Measurements from ENCODE around the gene AGK.
A peak's percentile ranks its signal among the peaks of the same experiment; 100 is the strongest.

Gene AGK

GRCh38 chr7:141551094-141551781, at the start of gene AGK:
Gene AGK (plus strand): TSS chr7:141551410. CDS start chr7:141555467, 4,057 bp downstream.
- DNase-seq (ENCODE audit: low read depth in 2 of 2), result peak; percentile 66 to 72

GRCh38 chr7:141501451-141501850, 49.8 kb upstream of the AGK start:
- DNase-seq (ENCODE audit: low read depth in 2 of 2), result no peak

GRCh38 chr7:141511316-141511675, 39.9 kb upstream of the AGK start:
- DNase-seq (ENCODE audit: low read depth in 2 of 2), result no peak

GRCh38 chr7:141511676-141512396, 39.4 kb upstream of the AGK start:
- no peak for DNase-seq (ENCODE audit: low read depth in 2 of 2)

- DNase-seq (ENCODE audit: low read depth in 2 of 2), result no peak
These were observed 38.6 kb upstream of the AGK start for GRCh38 chr7:141512597-141512996.

GRCh38 chr7:141513720-141514119, 37.5 kb upstream of the AGK start:
- no peak for DNase-seq (ENCODE audit: low read depth in 2 of 2)

- DNase-seq (ENCODE audit: low read depth in 2 of 2), result no peak
These were observed 35.3 kb upstream of the AGK start for GRCh38 chr7:141515941-141516340.

GRCh38 chr7:141519623-141520022, 31.6 kb upstream of the AGK start:
- DNase-seq (ENCODE audit: low read depth in 2 of 2), result no peak

- no peak for DNase-seq (ENCODE audit: low read depth in 2 of 2)
These were observed 28.4 kb upstream of the AGK start for GRCh38 chr7:141522657-141523342.

GRCh38 chr7:141525973-141526514, 25.2 kb upstream of the AGK start:
- no peak for DNase-seq (ENCODE audit: low read depth in 2 of 2)

GRCh38 chr7:141527076-141527475, 24.1 kb upstream of the AGK start:
- DNase-seq (ENCODE audit: low read depth in 2 of 2), result no peak

GRCh38 chr7:141528399-141528798, 22.8 kb upstream of the AGK start:
- DNase-seq (ENCODE audit: low read depth in 2 of 2), result no peak

GRCh38 chr7:141533149-141533949, 17.9 kb upstream of the AGK start:
- DNase-seq (ENCODE audit: low read depth in 2 of 2), result peak; percentile 50 to 57

- DNase-seq (ENCODE audit: low read depth in 2 of 2), result no peak
These were observed 16.2 kb upstream of the AGK start for GRCh38 chr7:141534757-141535737.

- DNase-seq (ENCODE audit: low read depth in 2 of 2), result no peak
These were observed 13.3 kb upstream of the AGK start for GRCh38 chr7:141537906-141538305.

- no peak for DNase-seq (ENCODE audit: low read depth in 2 of 2)
These were observed 9.8 kb upstream of the AGK start for GRCh38 chr7:141541375-141541774.

- DNase-seq (ENCODE audit: low read depth in 2 of 2), result no peak
These were observed 6.4 kb upstream of the AGK start for GRCh38 chr7:141544831-141545230.

GRCh38 chr7:141549582-141549981, 1.6 kb upstream of the AGK start:
- DNase-seq (ENCODE audit: low read depth in 2 of 2), result no peak

GRCh38 chr7:141550386-141551093, 670 bp upstream of the AGK start:
- DNase-seq (ENCODE audit: low read depth in 2 of 2), result no peak

- DNase-seq (ENCODE audit: low read depth in 2 of 2), result no peak
These were observed 572 bp downstream of the AGK start for GRCh38 chr7:141551782-141552181.
